Uterus (tissue), 2 donors: ENCODE data around the gene ALDH1A3.
A peak's percentile ranks its signal among the peaks of the same experiment; 100 is the strongest.

ENCODE experiments used
- CTCF ChIP-seq, 4 experiments: fragments of 200-600 bp in 2 of 4; fragments of 450-650 bp in 2 of 4; sonication (generic) in 2 of 4; IDR thresholded peaks; one replicate each; pipeline ENCODE4 v1.5.1; 2016 to 2019; ENCODE audit warnings: antibody characterized with exemption in 4 of 4, mild to moderate bottlenecking in 2 of 4, moderate library complexity in 1 of 4
- POLR2A ChIP-seq, 2 donors: fragments of 450-650 bp; IDR thresholded peaks; one replicate each; pipeline ENCODE4 v1.6.1; 2016; ENCODE audit warnings: antibody characterized with exemption in 2 of 2, mild to moderate bottlenecking in 1 of 2, moderate library complexity in 1 of 2

GRCh38 chr15:100919481-100920405 is 40.1 kb downstream of the ALDH1A3 start:
- TF ChIP-seq POLR2A (IDR thresholded peaks at IDR 0.05) (no peak), CTCF (IDR thresholded peaks at IDR 0.05) (peak in 1 of 4 experiments; percentile 20)
